ENCODE data around the gene FGF19. TPM values are rescaled to one million over a fixed set of nuclear protein-coding genes. Genes with fewer than 3 reads are reported as not detected.

Gene FGF19
- total RNA-seq, 2 experiments from 2014 or later: not detected

DNA sequence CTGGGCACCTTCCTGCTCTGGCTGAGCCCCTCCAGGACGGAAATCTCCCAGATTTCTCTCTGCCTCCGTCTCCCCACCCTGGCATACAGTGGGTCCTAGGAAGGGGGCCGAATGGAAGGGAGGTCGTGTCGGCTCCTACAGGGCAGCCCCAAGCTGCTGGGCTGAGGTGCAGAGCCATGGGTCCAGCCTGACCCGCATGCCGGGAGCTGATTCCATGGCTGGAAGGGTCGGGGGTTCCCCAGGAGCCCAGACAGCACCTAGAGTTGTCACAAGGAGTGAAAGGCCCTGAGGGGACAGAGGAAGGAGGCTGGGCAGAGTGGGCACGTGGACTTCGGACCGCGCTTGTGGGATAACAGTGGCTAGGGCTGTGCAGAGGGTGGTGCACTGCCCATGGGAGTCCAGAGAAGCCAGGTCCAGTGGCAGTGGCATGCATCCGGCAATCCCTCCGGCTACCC is 46.3 kb downstream of the FGF19 start:
- Mint-ChIP-seq H3K9me3 (no peaks in the 10 kb centered on the region), H3K36me3 (no peaks in the 10 kb centered on the region), H3K4me3 (no peak overlapping the region), H3K27me3 (no peaks in the 10 kb centered on the region), H3K4me1 (peaks cover 2% of the 10 kb centered on the region), H3K27ac (no peak overlapping the region)
- no peak for DNase-seq
- POLR2A ChIA-PET: no interaction called here
- no peak for ATAC-seq (ENCODE audit: low read depth)

DNA sequence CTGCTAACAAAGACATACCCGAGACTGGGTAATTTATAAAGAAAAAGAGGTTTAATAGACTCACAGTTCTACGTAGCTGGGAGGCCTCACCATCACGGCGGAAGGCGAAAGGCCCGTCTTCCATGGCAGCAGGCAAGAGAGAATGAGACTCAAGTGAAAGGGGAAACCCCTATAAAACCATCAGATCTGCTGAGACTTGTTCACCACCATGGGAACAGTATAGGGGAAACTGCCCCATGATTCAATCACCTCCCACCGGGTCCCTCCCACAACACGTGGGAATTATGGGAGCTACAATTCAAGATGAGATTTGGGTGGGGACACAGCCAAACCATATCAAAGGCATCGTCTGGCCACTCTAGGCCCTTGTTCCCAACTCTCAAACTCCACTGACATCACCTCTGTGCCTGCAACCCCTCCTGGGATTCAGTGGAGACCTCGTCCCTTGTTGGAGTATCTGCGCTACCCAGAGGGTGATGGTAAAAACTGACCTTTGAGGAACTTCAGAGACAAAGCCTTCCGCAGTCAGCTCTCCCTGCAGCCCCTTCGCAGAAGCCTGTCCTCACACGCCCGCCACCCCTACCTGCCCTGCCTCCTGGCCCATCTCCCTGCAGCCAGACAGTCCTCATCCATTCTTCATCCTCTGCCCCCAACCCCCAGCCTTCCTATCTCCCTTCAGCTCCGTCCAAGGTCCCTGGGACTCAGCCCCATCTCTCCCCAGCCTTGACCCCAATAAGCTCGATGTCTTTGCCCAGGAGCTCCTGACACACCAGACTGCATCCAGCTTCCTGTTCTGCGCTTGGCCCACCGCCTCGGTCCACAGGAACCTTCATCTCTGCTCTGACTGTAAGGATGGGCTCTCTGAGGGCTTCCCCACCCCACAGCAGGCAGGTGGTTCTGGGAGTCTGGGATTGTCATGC is 47.0 kb downstream of the FGF19 start:
- no peak for ATAC-seq (ENCODE audit: low read depth)
- H3K9me3 Mint-ChIP-seq: no peaks in the 10 kb centered on the region
- H3K36me3 Mint-ChIP-seq: no peaks in the 10 kb centered on the region
- POLR2A ChIA-PET: no interaction called here
- H3K4me1 Mint-ChIP-seq: peaks cover 2% of the 10 kb centered on the region
- no peak for DNase-seq
- H3K4me3 Mint-ChIP-seq: no peak overlapping the region
- H3K27ac Mint-ChIP-seq: no peak overlapping the region
- H3K27me3 Mint-ChIP-seq: no peaks in the 10 kb centered on the region

DNA sequence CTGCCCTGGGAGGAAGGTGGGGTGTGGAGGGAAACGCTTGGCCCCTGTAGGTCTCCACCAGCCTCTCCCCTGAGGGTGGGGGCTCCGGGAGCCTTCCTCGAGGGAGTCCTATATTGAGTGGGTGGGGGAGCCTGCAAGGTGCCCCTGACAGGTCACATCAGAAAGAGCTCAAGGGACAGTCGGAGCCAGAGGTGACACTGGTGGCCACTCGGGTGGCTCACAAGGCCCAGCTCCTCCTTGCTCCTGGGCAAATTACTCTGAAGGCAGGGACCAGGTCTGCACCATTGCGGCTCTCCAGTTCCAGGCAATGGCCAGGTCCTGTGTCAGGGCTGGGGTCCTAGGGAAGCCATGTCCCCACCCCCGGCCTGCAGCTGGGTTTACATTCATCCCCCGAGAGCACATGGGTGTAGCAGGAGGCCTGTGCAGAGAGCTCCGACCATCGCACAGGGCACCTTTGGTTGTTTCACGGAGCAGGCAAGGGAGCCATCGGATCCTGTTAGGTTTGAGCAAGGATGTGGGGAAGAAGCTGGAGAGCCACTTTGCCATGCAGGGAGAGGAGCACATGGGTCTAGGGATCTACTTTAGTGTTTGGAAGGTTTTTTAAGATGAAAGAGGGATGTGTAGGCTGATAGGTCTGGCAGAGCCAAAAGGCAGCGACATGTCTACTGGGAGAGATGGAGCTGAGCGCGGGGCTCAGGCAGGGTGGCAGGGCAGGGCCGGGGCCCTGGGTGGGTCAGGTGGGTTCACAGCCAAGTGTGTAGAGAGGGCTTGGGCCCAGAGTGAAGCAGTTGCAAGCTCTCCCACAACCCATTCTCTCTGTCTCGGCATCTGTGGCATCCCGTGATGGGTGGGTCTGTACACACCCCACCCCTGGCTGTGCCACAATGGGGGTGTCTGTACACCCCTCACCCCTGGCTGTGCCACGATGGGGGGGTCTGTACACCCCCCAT is 48.1 kb downstream of the FGF19 start:
- DNase-seq: no peak
- POLR2A ChIA-PET: no interaction called here
- ATAC-seq (ENCODE audit: low read depth): no peak
- H3K36me3 Mint-ChIP-seq: no peaks in the 10 kb centered on the region
- H3K9me3 Mint-ChIP-seq: no peaks in the 10 kb centered on the region
- H3K4me3 Mint-ChIP-seq: no peak overlapping the region
- H3K27me3 Mint-ChIP-seq: no peaks in the 10 kb centered on the region
- no peak overlapping the region for H3K27ac Mint-ChIP-seq
- H3K4me1 Mint-ChIP-seq: peaks cover 2% of the 10 kb centered on the region

DNA sequence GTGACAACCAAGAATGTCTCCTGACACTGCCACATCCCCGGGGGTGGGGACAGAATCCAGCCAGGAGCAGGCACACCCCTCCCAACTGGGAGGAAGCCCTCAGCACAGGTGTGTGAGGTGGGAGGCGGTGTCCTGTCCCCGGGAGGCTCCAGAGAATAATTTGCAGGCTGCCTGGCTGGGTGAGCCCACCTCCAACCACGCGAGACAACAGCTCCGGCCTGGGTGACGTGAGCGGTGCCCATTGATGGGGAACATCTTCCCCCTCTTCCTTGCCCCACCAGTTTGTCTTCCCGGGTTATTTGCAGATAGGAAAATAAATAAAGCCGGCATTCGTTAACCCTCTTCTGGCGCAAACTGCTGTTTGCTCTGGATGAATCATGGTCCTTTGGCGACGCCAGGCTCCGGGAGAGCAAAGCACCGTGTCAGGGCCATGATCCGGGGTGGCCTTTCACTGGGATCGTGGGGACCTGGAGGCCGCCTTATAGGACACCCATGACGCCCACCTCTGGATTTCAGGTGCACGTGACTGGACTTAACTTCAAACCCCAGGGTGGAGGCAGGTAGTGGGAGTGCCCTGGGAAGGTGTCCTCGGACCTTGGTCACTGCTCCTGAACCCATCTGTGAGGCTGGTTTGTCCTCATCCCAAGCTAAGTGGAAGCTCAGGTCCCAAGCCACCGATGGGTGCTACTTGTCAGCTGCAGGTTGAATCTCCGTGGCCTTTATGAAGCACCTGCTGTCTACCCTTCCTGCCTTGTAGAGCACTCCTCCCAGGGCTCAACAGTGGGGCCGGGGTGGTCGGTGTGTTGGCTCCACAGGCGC is 49.0 kb downstream of the FGF19 start:
- POLR2A ChIA-PET: no interaction called here
- Mint-ChIP-seq H3K4me1 (peaks cover 2% of the 10 kb centered on the region), H3K27ac (no peak overlapping the region), H3K27me3 (no peaks in the 10 kb centered on the region), H3K36me3 (no peaks in the 10 kb centered on the region), H3K9me3 (no peaks in the 10 kb centered on the region), H3K4me3 (no peak overlapping the region)
- DNase-seq: no peak
- no peak for ATAC-seq (ENCODE audit: low read depth)

DNA sequence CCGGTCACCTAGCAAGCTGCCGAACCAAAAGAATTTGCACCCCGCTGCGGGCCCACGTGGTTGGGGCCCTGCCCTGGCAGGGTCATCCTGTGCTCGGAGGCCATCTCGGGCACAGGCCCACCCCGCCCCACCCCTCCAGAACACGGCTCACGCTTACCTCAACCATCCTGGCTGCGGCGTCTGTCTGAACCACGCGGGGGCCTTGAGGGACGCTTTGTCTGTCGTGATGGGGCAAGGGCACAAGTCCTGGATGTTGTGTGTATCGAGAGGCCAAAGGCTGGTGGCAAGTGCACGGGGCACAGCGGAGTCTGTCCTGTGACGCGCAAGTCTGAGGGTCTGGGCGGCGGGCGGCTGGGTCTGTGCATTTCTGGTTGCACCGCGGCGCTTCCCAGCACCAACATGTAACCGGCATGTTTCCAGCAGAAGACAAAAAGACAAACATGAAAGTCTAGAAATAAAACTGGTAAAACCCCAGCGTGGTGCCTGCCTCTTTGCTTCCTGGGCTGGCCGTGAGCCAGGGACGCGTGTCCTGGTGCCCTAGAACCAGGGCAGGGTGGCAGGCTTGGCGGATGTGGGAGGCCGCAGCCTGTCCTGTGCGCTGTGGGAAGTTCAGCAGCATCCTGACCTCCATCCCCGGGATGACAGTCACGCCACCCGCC is 49.7 kb downstream of the FGF19 start:
- no peaks in the 10 kb centered on the region for H3K9me3 Mint-ChIP-seq
- H3K27ac Mint-ChIP-seq: no peak overlapping the region
- no peaks in the 10 kb centered on the region for H3K27me3 Mint-ChIP-seq
- ATAC-seq (ENCODE audit: low read depth): no peak
- H3K4me1 Mint-ChIP-seq: peaks cover 2% of the 10 kb centered on the region
- no peak for DNase-seq
- no peak overlapping the region for H3K4me3 Mint-ChIP-seq
- no peaks in the 10 kb centered on the region for H3K36me3 Mint-ChIP-seq
- POLR2A ChIA-PET: no interaction called here

DNA sequence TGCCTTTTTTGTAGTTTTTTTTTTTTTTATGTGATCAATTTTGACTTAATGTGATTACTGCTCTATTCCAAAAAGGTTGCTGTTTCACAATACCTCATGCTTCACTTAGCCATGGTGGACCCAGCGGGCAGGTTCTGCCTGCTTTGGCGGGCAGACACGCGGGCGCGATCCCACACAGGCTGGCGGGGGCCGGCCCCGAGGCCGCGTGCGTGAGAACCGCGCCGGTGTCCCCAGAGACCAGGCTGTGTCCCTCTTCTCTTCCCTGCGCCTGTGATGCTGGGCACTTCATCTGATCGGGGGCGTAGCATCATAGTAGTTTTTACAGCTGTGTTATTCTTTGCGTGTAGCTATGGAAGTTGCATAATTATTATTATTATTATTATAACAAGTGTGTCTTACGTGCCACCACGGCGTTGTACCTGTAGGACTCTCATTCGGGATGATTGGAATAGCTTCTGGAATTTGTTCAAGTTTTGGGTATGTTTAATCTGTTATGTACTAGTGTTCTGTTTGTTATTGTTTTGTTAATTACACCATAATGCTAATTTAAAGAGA is 50.3 kb downstream of the FGF19 start:
- Mint-ChIP-seq H3K27me3 (no peaks in the 10 kb centered on the region), H3K9me3 (no peaks in the 10 kb centered on the region), H3K27ac (no peak overlapping the region), H3K4me3 (no peak overlapping the region), H3K4me1 (peaks cover 2% of the 10 kb centered on the region), H3K36me3 (no peaks in the 10 kb centered on the region)
- no peak for ATAC-seq (ENCODE audit: low read depth)
- POLR2A ChIA-PET: no interaction called here
- DNase-seq: no peak

DNA sequence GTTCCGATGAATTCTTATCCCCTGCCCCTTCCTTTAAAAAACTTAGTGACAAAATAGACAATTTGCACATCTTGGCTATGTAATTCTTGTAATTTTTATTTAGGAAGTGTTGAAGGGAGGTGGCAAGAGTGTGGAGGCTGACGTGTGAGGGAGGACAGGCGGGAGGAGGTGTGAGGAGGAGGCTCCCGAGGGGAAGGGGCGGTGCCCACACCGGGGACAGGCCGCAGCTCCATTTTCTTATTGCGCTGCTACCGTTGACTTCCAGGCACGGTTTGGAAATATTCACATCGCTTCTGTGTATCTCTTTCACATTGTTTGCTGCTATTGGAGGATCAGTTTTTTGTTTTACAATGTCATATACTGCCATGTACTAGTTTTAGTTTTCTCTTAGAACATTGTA is 50.8 kb downstream of the FGF19 start:
- ATAC-seq (ENCODE audit: low read depth) (no peak), DNase-seq (no peak)
- POLR2A ChIA-PET: no interaction called here
- Mint-ChIP-seq H3K36me3 (no peaks in the 10 kb centered on the region), H3K9me3 (no peaks in the 10 kb centered on the region), H3K27me3 (no peaks in the 10 kb centered on the region), H3K4me1 (peaks cover 2% of the 10 kb centered on the region), H3K27ac (no peak overlapping the region), H3K4me3 (no peak overlapping the region)

DNA sequence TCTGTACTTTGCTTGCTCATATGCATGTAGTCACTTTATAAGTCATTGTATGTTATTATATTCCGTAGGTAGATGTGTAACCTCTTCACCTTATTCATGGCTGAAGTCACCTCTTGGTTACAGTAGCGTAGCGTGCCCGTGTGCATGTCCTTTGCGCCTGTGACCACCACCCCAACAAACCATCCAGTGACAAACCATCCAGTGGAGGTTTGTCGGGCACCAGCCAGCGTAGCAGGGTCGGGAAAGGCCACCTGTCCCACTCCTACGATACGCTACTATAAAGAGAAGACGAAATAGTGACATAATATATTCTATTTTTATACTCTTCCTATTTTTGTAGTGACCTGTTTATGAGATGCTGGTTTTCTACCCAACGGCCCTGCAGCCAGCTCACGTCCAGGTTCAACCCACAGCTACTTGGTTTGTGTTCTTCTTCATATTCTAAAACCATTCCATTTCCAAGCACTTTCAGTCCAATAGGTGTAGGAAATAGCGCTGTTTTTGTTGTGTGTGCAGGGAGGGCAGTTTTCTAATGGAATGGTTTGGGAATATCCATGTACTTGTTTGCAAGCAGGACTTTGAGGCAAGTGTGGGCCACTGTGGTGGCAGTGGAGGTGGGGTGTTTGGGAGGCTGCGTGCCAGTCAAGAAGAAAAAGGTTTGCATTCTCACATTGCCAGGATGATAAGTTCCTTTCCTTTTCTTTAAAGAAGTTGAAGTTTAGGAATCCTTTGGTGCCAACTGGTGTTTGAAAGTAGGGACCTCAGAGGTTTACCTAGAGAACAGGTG is 51.8 kb downstream of the FGF19 start:
- POLR2A ChIA-PET: no interaction called here
- Mint-ChIP-seq H3K9me3 (no peaks in the 10 kb centered on the region), H3K36me3 (no peaks in the 10 kb centered on the region), H3K27ac (no peak overlapping the region), H3K4me1 (peaks cover under 1% of the 10 kb centered on the region), H3K4me3 (no peak overlapping the region), H3K27me3 (no peaks in the 10 kb centered on the region)
- no peak for ATAC-seq (ENCODE audit: low read depth)
- no peak for DNase-seq

DNA sequence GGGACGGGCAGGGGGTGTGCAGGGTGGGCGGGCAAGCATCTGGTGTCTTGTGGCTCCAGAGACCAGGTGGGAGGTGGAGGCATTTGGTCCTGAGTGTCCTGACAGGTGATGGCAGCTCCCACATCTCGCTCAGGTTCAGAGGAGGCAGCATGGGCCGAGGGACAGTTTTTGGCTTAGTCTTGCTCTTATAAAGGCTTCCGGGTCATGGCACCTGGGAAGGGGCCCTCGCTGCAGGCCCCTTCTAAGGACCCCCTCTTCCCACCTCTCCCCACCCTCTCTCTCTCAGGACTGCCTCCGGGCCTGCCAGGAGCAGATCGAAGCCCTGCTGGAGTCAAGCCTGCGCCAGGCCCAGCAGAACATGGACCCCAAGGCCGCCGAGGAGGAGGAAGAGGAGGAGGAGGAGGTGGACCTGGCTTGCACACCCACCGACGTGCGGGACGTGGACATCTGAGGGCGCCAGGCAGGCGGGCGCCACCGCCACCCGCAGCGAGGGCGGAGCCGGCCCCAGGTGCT is 52.9 kb downstream of the FGF19 start:
- DNase-seq: no peak
- Mint-ChIP-seq H3K4me3 (no peak overlapping the region), H3K36me3 (no peaks in the 10 kb centered on the region), H3K4me1 (no peaks in the 10 kb centered on the region), H3K27me3 (no peaks in the 10 kb centered on the region), H3K27ac (no peak overlapping the region), H3K9me3 (no peaks in the 10 kb centered on the region)
- POLR2A ChIA-PET: no interaction called here
- no peak for ATAC-seq (ENCODE audit: low read depth)

DNA sequence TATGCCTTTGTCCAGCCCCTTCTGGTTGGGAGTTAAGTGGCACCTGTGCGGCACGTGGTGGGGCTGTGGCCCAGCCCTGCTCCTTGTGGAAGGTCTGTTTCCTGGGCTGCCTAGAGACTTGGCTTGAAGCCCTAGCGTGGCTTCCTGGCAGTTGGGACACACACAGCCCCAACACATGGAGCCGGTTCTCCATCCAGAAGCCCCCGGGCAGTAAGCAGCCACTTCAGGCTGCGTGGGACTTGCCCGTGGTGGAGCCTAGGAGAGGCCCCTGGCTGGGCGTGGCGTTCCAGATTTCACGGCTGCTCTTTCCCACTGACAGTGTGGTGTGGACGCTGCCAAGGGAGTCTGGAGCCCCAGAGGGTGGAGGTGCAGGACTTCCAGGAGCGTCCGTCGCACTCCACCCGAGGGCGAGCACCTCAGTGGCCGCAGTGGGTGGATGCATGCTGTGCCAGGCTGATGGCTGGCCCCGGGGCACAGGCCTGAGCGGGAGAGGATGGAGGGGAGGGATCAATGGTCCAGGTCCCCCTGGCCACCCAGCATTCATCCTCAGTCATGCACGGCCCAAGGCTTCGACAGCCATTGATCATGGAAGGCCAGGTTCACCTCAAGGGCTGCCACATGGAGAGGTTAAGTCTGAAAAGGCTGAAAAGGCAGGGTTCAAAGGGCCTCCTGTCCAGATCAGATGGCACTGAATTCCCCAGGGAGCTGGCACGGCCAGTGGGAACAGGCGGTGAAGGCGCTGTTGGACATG is 53.6 kb downstream of the FGF19 start:
- no peak for ATAC-seq (ENCODE audit: low read depth)
- H3K36me3 Mint-ChIP-seq: no peaks in the 10 kb centered on the region
- POLR2A ChIA-PET: no interaction called here
- DNase-seq: no peak
- no peak overlapping the region for H3K4me3 Mint-ChIP-seq
- no peaks in the 10 kb centered on the region for H3K4me1 Mint-ChIP-seq
- H3K27ac Mint-ChIP-seq: no peak overlapping the region
- no peaks in the 10 kb centered on the region for H3K27me3 Mint-ChIP-seq
- no peaks in the 10 kb centered on the region for H3K9me3 Mint-ChIP-seq

DNA sequence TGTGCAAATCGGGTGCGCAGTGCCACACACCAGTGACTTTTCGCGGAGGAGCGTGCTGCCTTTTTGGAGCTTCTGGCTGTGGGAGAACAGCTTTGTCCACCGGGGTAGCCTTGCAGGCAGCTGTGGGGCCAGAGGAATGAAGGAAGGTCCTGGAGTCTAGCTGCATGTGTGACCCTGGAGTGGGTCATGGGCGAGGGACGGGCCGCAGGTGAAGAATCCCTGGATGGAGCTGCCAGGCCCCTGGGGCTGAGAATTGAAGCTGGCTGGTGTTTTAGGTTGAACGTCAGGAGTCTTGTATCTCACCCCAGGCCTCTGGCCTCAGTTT is 54.3 kb downstream of the FGF19 start:
- Mint-ChIP-seq H3K4me3 (no peak overlapping the region), H3K4me1 (no peaks in the 10 kb centered on the region), H3K9me3 (no peaks in the 10 kb centered on the region), H3K36me3 (no peaks in the 10 kb centered on the region), H3K27ac (no peak overlapping the region), H3K27me3 (no peaks in the 10 kb centered on the region)
- no peak for ATAC-seq (ENCODE audit: low read depth)
- no peak for DNase-seq
- POLR2A ChIA-PET: no interaction called here
